ENCODE data around the gene MAGI1. TPM values are rescaled to one million over a fixed set of nuclear protein-coding genes. Genes with fewer than 3 reads are reported as not detected.
"Not testable (repeated sequence)": the region's sequence is repeated elsewhere in the genome, so short reads cannot be mapped to it uniquely, and the experiment has no call there.

MAGI1 gene
- polyA plus RNA-seq, 3 donors = 27.7 to 37.9 (median 33.4) TPM

GRCh38 chr3:65907232-65908130 lies 131.2 kb downstream of the MAGI1 start:
- no peak for DNase-seq

- no peak for DNase-seq
Measured at GRCh38 chr3:65905771-65906170, 132.9 kb downstream of the MAGI1 start.

- DNase-seq = no peak
Measured at GRCh38 chr3:65904016-65904415, 134.7 kb downstream of the MAGI1 start.

GRCh38 chr3:65902304-65902793 lies 136.4 kb downstream of the MAGI1 start:
- DNase-seq = peak; percentile 55

GRCh38 chr3:65901226-65901625 lies 137.5 kb downstream of the MAGI1 start:
- DNase-seq = no peak

GRCh38 chr3:65899226-65899625 lies 139.5 kb downstream of the MAGI1 start:
- DNase-seq = no peak

- no peak for DNase-seq
Measured at GRCh38 chr3:65897766-65898165, 141.0 kb downstream of the MAGI1 start.

GRCh38 chr3:65896321-65896720 lies 142.4 kb downstream of the MAGI1 start:
- no peak for DNase-seq

- no peak for DNase-seq
Measured at GRCh38 chr3:65894679-65895453, 143.9 kb downstream of the MAGI1 start.

GRCh38 chr3:65894126-65894525 lies 144.6 kb downstream of the MAGI1 start:
- no peak for DNase-seq

- DNase-seq = no peak
Measured at GRCh38 chr3:65893631-65894030, 145.1 kb downstream of the MAGI1 start.

- DNase-seq = not testable (repeated sequence)
Measured at GRCh38 chr3:65891477-65891876, 147.2 kb downstream of the MAGI1 start.

GRCh38 chr3:65890328-65890727 lies 148.4 kb downstream of the MAGI1 start:
- DNase-seq = no peak

GRCh38 chr3:65889707-65890099 lies 149.0 kb downstream of the MAGI1 start:
- DNase-seq = no peak

- no peak for DNase-seq
Measured at GRCh38 chr3:65888980-65889706, 149.6 kb downstream of the MAGI1 start.

- no peak for DNase-seq
Measured at GRCh38 chr3:65888196-65888595, 150.5 kb downstream of the MAGI1 start.

- DNase-seq = no peak
Measured at GRCh38 chr3:65886391-65886790, 152.3 kb downstream of the MAGI1 start.

GRCh38 chr3:65884071-65884470 lies 154.6 kb downstream of the MAGI1 start:
- DNase-seq = no peak

GRCh38 chr3:65883613-65884012 lies 155.1 kb downstream of the MAGI1 start:
- peak; percentile 62 for DNase-seq

GRCh38 chr3:65880350-65880749 lies 158.4 kb downstream of the MAGI1 start:
- no peak for DNase-seq

- no peak for DNase-seq
Measured at GRCh38 chr3:65879372-65879771, 159.3 kb downstream of the MAGI1 start.

GRCh38 chr3:65878831-65879230 lies 159.9 kb downstream of the MAGI1 start:
- DNase-seq = no peak

Data from renal pelvis (tissue), 4 donors.